Thoracic aorta (tissue), 2 donors: ENCODE results near the gene WAC. TPM values are rescaled to one million over a fixed set of nuclear protein-coding genes. Genes with fewer than 3 reads are reported as not detected.
A peak's percentile ranks its signal among the peaks of the same experiment; 100 is the strongest.

Experiments
- ATAC-seq: fragments of 150-250 bp; one replicate; pipeline ENCODE4 v1.8.0; 2017; ENCODE audit warnings: low read depth; ENCODE audit not compliant: insufficient number of reproducible peaks, low FRiP score
- DNase-seq: peaks from one replicate; pipeline ENCODE4 v3.0.0-alpha.2; 2020; ENCODE audit warnings: low spot score
- H3K27ac ChIP-seq, 2 donors: fragments of 200-600 bp; sonication (generic); 1 replicate in 1 of 2; 2 replicates in 1 of 2; pipeline ENCODE4 v1.5.1; 2016; ENCODE audit warnings: mild to moderate bottlenecking in 2 of 2, moderate library complexity in 2 of 2
- H3K27me3 ChIP-seq: fragments of 200-600 bp; sonication (generic); replicated peaks from 2 replicates; pipeline ENCODE4 v1.6.0; 2016; ENCODE audit warnings: mild to moderate bottlenecking; ENCODE audit not compliant: insufficient read depth
- H3K36me3 ChIP-seq: fragments of 200-600 bp; sonication (generic); one replicate; pipeline ENCODE4 v1.5.1; 2016
- H3K4me1 ChIP-seq, 2 donors: fragments of 200-600 bp; sonication (generic); 1 replicate in 1 of 2; 2 replicates in 1 of 2; pipeline versions ENCODE4 v1.5.1 to v1.6.0; 2016; ENCODE audit warnings: low read depth in 2 of 2, mild to moderate bottlenecking in 1 of 2; ENCODE audit not compliant: control insufficient read depth in 1 of 2
- H3K4me3 ChIP-seq: fragments of 200-600 bp; sonication (generic); 2 replicates; pipeline ENCODE4 v1.5.1; 2016; ENCODE audit warnings: mild to moderate bottlenecking
- H3K9me3 ChIP-seq: fragments of 200-600 bp; sonication (generic); 2 replicates; pipeline ENCODE4 v1.5.1; 2016
- total RNA-seq, 2 donors: library from RNA; depleted of rRNA; stranded (reverse); fragments of >200 nt; gene quantifications; one replicate each; pipeline versions ENCODE4 v1.1.0 to v1.2.3, GENCODE V29; 2016
- TF ChIP-seq, protein P1 (sequence below): fragments of 200-600 bp; sonication (generic); IDR thresholded peaks from one replicate; pipeline ENCODE4 v1.5.1; 2019; ENCODE audit warnings: antibody characterized with exemption

WAC gene
- total RNA-seq, 2 donors from 2014 or later, result 102 to 142 TPM

- TF ChIP-seq, protein P1, sequence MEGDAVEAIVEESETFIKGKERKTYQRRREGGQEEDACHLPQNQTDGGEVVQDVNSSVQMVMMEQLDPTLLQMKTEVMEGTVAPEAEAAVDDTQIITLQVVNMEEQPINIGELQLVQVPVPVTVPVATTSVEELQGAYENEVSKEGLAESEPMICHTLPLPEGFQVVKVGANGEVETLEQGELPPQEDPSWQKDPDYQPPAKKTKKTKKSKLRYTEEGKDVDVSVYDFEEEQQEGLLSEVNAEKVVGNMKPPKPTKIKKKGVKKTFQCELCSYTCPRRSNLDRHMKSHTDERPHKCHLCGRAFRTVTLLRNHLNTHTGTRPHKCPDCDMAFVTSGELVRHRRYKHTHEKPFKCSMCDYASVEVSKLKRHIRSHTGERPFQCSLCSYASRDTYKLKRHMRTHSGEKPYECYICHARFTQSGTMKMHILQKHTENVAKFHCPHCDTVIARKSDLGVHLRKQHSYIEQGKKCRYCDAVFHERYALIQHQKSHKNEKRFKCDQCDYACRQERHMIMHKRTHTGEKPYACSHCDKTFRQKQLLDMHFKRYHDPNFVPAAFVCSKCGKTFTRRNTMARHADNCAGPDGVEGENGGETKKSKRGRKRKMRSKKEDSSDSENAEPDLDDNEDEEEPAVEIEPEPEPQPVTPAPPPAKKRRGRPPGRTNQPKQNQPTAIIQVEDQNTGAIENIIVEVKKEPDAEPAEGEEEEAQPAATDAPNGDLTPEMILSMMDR, result no peak
- Histone ChIP-seq H3K27ac (no peak overlapping the region), H3K36me3 (no peaks in the 10 kb centered on the region), H3K9me3 (no peaks in the 10 kb centered on the region), H3K27me3 (no peaks in the 10 kb centered on the region), H3K4me3 (no peak overlapping the region), H3K4me1 (peaks cover 0 to 4% of the 10 kb centered on the region in 2 donors)
- no peak for ATAC-seq
- no peak for DNase-seq
These were observed 91.4 kb downstream of the WAC start for GRCh38 chr10:28624351-28624750.

DNA sequence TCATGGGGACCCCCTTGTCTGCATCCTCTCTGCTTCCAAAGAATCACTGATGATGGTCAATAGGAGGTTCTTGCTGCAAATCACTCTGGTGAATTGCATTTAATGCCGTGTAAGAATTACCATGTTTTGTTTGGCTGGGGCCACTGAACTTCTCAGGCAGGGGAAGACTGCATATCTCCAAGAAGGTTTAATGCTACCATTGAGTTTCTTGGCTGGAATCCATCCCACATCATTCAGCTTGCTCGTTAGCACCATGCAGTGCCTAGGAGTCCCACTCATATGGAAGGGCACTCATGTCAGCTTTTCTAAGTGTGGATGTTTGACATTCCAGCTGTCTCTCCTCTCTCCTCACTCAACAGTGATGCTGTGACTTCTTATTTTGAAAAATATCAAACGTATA lies 94.2 kb downstream of the WAC start:
- TF ChIP-seq, protein P1, result no peak
- no peak overlapping the region for H3K27ac ChIP-seq
- no peaks in the 10 kb centered on the region for H3K36me3 ChIP-seq
- ATAC-seq (no peak), DNase-seq (no peak)
- peaks cover 0 to 4% of the 10 kb centered on the region in 2 donors for H3K4me1 ChIP-seq
- H3K27me3 ChIP-seq, result no peaks in the 10 kb centered on the region
- no peak overlapping the region for H3K4me3 ChIP-seq
- H3K9me3 ChIP-seq, result no peaks in the 10 kb centered on the region

DNA sequence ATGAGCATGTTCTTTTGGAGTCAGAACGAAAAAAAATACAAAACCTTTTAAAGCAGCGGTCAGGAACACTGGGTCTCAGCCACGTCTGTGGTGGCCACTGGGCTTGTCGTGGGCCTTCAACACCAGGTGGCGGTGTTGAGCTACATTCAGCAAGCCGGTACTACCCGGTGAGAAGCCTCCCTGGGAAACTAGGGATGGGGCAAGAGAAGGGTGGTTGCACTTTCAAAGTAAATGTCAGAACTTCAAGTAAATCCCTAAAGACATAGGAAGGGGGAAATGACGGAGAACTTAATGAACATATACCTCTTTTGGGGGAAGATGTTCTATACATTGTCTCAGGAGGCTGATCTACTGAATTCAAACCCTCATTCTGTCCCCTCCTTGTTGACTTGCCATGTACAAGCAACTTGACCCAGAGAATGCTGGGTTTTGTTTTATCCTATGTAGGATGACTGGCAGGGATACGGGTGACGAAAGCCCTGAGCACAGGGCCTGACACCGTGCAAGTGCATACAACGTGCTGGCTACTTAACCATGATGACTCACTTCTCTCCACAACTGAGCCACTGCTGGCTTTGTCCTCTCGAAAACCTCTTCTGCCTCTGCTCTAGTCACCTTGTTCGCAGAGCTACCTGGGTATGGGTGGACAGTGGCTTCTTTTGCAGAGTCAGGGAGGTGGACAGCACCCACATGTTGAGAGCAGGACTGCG lies 95.4 kb downstream of the WAC start:
- Histone ChIP-seq H3K36me3 (no peaks in the 10 kb centered on the region), H3K4me3 (no peak overlapping the region), H3K9me3 (no peaks in the 10 kb centered on the region), H3K27ac (no peak overlapping the region), H3K4me1 (peaks cover 0 to 4% of the 10 kb centered on the region in 2 donors), H3K27me3 (no peaks in the 10 kb centered on the region)
- TF ChIP-seq, protein P1, result peak; percentile 85
- ATAC-seq, result peak; percentile 15
- DNase-seq, result peak; percentile 28

- Histone ChIP-seq H3K27me3 (no peaks in the 10 kb centered on the region), H3K4me1 (peaks cover 0 to 4% of the 10 kb centered on the region in 2 donors), H3K36me3 (no peaks in the 10 kb centered on the region), H3K27ac (no peak overlapping the region), H3K9me3 (no peaks in the 10 kb centered on the region), H3K4me3 (no peak overlapping the region)
- TF ChIP-seq, protein P1, result no peak
- DNase-seq, result no peak
- no peak for ATAC-seq
These were observed 99.1 kb downstream of the WAC start for GRCh38 chr10:28631896-28632583.

DNA sequence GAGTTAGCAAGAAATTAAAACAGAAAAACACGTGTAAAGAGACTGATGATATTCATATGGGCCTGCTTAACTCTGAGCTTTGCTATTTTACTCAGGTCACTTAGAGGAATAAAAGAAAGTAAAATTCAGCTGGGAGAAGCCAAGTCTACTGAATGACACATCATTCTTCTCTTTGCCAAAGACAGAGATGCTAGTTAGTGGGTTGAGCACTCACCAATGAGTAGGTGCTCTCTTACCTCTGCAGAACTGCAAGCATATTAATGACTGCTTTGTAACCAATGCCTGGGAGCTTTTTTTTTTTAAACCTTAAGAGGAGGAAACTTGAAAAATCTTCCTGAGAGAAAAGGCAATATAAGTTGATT lies 99.6 kb downstream of the WAC start:
- H3K36me3 ChIP-seq, result no peaks in the 10 kb centered on the region
- no peak for DNase-seq
- H3K4me3 ChIP-seq, result no peak overlapping the region
- H3K27me3 ChIP-seq, result no peaks in the 10 kb centered on the region
- H3K4me1 ChIP-seq, result peaks cover 0 to 4% of the 10 kb centered on the region in 2 donors
- no peaks in the 10 kb centered on the region for H3K9me3 ChIP-seq
- no peak overlapping the region for H3K27ac ChIP-seq
- TF ChIP-seq, protein P1, result no peak
- ATAC-seq, result no peak
